ENCODE measurements around the gene LRRC4B.
A peak's percentile ranks its signal among the peaks of the same experiment; 100 is the strongest.
"Not testable (repeated sequence)": the region's sequence is repeated elsewhere in the genome, so short reads cannot be mapped to it uniquely, and the experiment has no call there.

The LRRC4B gene

DNA sequence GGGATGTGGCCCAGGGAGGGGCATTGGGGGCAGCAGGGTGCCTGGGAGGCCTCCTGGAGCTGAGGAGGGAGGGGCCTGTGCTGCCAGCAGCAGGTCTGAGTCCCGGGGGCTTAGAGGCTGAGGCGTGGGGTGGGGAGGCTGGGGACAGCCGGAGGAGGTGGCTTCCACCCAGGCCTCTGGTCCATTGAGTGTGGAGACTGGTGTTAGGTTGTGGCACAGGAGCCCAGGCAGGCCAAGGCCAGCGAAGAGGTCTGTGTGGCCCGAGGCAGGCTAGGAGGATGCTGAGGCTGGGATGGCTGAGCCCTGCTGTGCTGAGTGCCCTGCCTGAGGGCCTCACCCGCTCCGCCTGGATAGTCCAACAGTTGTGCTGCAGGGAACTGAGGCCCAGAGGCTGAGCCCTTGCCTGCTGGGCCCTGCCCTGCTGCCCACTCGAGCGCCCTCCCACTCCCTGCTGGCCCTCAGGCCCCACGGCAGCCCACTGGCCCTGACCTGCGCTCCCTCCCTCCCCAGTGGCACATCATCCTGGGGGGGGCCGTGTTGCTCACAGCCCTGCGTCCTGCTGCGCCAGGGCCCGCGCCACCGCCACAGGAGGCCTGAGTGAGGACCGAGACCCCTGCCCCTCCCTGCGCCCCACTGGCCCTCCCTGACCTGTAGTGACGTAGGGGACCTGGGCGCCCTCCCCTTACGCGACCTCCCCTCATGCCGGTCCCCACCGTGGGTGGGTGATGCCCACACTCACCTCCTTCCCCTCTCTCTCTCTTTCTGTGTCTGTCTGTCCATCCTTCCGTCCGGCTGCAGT, 86.7 kb downstream of the LRRC4B start:
- DNase-seq (ENCODE audit: low spot score in 2 of 2) (no peak), ATAC-seq (no peak)
- Mint-ChIP-seq H3K27ac (peak overlapping the region; percentile 81), H3K4me1 (peaks cover 42% of the 10 kb centered on the region), H3K4me3 (no peak overlapping the region), H3K36me3 (peaks cover 72% of the 10 kb centered on the region), H3K9me3 (no peaks in the 10 kb centered on the region)

DNA sequence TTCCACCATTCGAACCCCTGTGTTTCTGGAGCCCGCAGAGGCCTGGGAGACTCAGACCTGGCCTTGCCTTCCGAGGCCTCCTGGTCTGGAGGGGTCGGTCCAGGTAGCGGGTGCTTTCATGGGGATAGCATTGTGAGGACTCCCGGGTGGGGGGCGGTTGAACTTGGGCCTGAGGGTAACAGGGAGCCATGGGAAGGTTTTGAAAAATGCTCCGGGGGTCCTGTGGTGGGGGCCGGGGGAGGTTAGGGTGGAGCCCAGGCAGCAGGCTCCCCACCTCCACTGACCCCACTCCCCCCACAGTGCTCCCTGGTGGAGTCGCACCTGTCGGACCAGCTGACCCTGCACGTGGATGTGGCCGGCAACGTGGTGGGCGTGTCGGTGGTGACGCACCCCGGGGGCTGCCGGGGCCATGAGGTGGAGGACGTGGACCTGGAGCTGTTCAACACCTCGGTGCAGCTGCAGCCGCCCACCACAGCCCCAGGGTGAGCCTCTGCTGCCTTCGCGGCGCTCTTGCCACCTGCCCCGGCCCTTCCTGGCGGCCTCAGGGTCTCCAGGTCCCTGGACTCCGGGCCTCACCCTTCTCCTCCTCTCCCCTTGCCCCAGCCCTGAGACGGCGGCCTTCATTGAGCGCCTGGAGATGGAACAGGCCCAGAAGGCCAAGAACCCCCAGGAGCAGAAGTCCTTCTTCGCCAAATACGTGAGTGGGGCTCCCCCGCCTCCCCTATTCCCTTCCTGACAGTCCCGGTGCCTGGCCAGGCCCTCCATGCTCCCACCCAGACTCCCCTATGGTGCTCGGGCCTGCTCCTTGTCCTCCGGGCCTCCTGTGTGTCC, 87.7 kb downstream of the LRRC4B start:
- ATAC-seq (no peak), DNase-seq (ENCODE audit: low spot score in 2 of 2) (no peak)
- Mint-ChIP-seq H3K4me3 (no peak overlapping the region), H3K36me3 (peaks cover 81% of the 10 kb centered on the region), H3K4me1 (peaks cover 48% of the 10 kb centered on the region), H3K27ac (peak overlapping the region; percentile 81), H3K9me3 (no peaks in the 10 kb centered on the region)

DNA sequence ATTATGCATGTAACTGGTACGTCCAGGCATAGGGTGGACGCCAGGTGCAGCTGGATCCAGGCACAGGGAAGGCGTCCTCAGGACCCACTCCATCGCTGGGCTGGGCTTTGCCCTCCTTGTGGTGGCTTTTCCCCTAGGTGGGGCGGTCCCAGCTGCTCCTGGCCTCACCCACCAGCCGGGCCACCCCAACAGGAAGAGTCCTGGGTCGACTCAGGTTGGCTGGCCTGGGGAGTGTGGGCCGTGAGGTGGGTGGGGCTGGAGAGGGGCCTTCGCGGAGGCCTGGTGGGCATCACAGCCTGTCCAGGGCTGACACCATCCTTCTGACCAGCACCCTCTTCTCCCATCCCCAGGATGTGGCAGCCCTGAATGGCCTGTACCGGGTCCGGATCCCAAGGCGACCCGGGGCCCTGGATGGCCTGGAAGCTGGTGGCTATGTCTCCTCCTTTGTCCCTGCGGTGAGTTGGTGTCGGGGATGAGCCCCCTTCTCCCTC, 88.4 kb downstream of the LRRC4B start:
- Mint-ChIP-seq H3K4me1 (peaks cover 51% of the 10 kb centered on the region), H3K4me3 (no peak overlapping the region), H3K9me3 (no peaks in the 10 kb centered on the region), H3K36me3 (peaks cover 80% of the 10 kb centered on the region), H3K27ac (no peak overlapping the region)
- DNase-seq (ENCODE audit: low spot score in 2 of 2) (no peak), ATAC-seq (no peak)

DNA sequence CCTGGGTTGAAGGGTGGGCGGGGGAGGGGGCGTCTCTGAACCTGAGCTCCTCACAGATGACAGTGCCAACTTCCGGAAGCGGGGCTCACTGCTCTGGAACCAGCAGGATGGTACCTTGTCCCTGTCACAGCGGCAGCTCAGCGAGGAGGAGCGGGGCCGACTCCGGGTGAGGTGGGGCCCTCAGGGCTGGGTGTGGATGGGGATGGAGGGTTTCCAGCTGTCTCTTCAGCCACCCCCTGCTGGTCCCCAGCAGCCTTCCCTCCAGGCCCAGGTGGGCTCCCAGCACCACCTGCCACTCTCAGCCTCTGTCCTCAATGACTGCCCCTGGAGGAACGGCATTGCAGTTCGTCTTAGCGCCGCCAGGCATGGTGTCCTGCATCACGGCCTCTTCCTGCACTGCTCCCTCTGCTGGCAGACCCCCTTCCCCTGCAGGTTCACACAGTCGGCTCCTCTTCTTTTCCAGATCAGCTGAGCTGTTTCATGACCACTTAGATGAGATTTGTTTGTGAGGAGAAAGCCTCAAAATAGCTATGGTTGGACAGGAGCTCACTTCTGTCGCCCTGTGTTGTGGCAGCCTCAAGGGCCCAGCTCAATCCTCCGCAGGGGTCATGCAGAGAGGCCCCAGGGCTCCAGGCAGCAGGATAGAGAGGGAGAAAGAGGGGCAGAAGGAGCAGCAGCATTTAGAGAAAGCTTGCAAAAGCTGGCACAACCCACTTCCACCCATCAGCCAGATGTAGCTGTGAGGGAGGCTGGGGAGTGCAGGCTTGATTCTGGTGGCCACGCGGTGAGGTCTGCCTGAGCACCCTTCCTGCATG, 89.1 kb downstream of the LRRC4B start:
- Mint-ChIP-seq H3K36me3 (peaks cover 73% of the 10 kb centered on the region), H3K9me3 (no peaks in the 10 kb centered on the region), H3K4me3 (no peak overlapping the region), H3K4me1 (peaks cover 51% of the 10 kb centered on the region), H3K27ac (peak overlapping the region; percentile 22)
- no peak for ATAC-seq
- DNase-seq (ENCODE audit: low spot score in 2 of 2), result no peak

DNA sequence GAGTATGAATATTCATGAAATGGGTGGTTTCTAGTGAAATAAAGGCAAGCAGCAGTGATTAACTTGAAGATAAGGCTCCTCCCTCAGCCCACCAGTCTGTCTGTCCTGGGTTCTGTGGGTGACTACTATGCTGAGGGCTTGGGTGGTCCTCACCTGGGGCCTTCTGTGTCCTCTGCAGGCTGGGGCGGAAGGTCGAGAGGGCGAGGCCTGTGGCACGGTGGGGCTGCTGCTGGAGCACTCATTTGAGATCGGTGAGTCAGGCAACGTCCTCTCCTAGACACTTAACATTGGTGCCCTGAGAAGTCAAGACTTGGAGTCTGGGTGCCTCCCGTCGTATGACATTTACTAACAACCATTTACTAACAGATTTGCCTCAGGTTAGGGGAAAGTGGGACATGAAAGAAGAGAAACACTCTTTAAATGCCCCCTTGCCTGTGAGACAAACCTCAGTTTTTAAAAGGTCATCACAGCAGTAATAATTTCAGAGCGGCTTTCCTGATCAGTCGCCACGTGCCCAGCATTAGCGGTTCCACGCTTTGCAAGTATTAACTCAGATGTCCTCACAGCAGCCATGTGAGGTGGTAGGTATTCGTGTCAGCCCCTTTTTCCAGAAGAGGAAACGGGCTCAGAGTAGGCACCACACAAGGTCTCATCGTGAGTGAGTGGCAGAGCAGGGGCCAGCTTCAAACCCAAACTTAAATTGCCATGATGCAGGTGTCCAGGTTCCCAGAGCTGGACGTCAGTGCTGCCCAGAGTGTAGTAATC, 90.3 kb downstream of the LRRC4B start:
- Mint-ChIP-seq H3K4me1 (peaks cover 51% of the 10 kb centered on the region), H3K36me3 (peaks cover 61% of the 10 kb centered on the region), H3K4me3 (peak overlapping the region; percentile 98), H3K9me3 (no peaks in the 10 kb centered on the region), H3K27ac (peak overlapping the region; percentile 97)
- DNase-seq (ENCODE audit: low spot score in 2 of 2) (no peak), ATAC-seq (no peak)

DNA sequence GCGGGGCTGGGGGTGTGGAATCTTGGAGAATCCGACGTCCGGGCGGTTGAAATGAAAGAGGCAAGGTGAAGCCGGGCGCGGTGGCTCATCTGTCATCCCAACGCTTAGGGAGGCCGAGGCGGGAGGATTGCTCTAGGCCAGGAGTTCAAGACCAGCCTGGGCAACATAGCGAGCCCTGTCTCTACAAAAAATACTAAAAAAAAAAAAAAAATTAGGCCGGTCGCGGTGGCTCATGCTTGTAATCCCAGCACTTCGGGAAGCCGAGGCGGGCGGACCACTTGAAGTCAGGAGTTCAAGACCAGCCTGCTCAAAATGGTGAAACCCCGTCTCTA, 91.4 kb downstream of the LRRC4B start:
- H3K36me3 Mint-ChIP-seq, result peaks cover 58% of the 10 kb centered on the region
- H3K9me3 Mint-ChIP-seq, result no peaks in the 10 kb centered on the region
- H3K4me1 Mint-ChIP-seq, result peaks cover 51% of the 10 kb centered on the region
- DNase-seq (ENCODE audit: low spot score in 2 of 2), result no peak
- peak overlapping the region; percentile 98 for H3K4me3 Mint-ChIP-seq
- no peak for ATAC-seq
- peak overlapping the region; percentile 97 for H3K27ac Mint-ChIP-seq

DNA sequence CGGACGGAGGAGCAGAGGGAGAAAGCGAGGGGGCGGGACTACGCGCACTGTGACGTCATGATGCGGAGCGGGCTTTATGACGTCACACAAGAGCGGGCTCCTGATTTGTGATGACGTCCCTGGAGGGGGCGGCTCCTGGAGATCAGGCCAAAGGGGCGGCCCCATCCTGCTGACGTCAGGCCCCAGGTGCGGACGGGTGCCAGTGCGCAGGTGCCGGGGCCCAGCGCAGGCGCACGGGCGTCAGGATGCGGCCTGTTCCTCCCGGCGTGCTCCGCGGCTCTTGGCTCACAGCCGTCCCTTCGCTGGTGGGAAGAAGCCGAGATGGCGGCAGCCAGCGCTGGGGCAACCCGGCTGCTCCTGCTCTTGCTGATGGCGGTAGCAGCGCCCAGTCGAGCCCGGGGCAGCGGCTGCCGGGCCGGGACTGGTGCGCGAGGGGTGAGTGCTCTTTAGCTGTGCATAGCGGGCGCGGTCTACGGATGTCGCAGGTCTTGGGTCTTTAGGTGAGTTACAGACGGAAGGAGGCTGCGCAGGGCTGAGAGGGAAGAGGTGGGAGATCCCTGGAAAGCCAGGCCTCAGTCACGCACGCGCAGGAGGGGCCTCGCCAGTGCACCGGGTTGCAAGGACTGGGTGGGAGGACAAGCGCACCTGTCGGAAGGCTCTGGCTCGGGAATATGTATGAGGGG, 91.9 kb downstream of the LRRC4B start, which contains the start of the genes EMC10 and GARIN5A:
TSS of gene EMC10 (plus strand) at position 284 of the 683 bp plus-strand sequence. CDS start at position 322, 38 bp downstream.
TSS of gene GARIN5A (minus strand) at position 625 of the 683 bp plus-strand sequence. CDS start at position 165, 460 bp downstream.
- no peaks in the 10 kb centered on the region for H3K9me3 Mint-ChIP-seq
- H3K4me1 Mint-ChIP-seq, result peaks cover 51% of the 10 kb centered on the region
- ATAC-seq (peak; percentile 95), DNase-seq (ENCODE audit: low spot score in 2 of 2) (peak; percentile 87 to 96)
- H3K4me3 Mint-ChIP-seq, result peak within 1 kb of the TSS; percentile 98
- H3K27ac Mint-ChIP-seq, result peak within 1 kb of the TSS; percentile 97
- peaks cover 58% of the 10 kb centered on the region for H3K36me3 Mint-ChIP-seq

DNA sequence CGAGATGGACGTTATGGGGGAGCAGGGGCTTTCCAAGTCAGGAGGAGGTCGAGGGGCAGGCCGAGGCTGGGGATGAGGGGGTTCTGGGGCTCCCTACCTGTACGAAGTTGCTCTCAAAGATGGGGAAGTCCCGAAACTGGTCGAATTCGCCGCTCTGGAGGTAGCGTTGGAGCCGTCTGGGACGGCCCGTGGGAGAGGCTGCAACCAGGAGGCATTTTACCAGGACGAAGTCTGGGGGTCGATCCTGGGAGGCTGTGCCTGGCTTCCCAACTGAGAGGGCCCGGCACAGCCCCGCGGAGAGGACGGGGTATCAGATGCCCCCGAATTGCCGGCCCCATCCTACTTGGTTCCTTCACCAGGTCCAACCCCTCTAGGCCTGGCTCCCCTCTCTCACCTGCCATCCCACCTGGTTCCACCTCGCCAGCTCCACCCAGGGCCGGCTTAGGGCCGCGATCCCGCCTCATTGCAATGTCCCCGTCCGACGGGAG, 92.5 kb downstream of the LRRC4B start:
- peaks cover 45% of the 10 kb centered on the region for H3K4me1 Mint-ChIP-seq
- ATAC-seq (no peak), DNase-seq (ENCODE audit: low spot score in 2 of 2) (no peak)
- peaks cover 53% of the 10 kb centered on the region for H3K36me3 Mint-ChIP-seq
- H3K27ac Mint-ChIP-seq, result peak overlapping the region; percentile 97
- H3K4me3 Mint-ChIP-seq, result peak overlapping the region; percentile 98
- H3K9me3 Mint-ChIP-seq, result no peaks in the 10 kb centered on the region

DNA sequence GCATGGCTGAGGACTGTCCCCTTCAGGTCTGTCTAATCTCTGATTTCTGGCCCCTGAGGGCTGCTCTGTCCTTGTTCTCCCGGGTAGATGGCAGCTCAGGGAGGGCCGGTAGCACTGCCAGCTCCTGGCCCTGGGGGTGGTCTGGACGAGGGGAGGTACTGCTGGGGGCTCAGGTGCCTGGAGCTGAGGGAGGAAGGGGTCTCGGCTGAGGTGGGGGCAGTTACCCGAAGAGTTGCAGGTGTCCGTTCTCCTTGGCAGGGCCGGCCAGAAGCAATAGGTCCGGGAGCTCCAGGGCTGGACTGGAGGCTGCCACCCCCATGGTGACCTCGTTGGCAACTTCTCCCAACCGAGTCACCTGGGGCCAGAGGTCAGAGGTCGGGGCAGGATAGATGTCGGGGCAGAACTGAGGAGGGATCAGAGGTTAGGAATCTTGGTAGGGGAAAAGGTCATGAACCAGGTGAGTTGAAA, 93.1 kb downstream of the LRRC4B start:
- DNase-seq (ENCODE audit: low spot score in 2 of 2) (no peak), ATAC-seq (no peak)
- Mint-ChIP-seq H3K36me3 (peaks cover 47% of the 10 kb centered on the region), H3K4me3 (peak overlapping the region; percentile 98), H3K27ac (peak overlapping the region; percentile 97), H3K4me1 (peaks cover 44% of the 10 kb centered on the region), H3K9me3 (no peaks in the 10 kb centered on the region)

DNA sequence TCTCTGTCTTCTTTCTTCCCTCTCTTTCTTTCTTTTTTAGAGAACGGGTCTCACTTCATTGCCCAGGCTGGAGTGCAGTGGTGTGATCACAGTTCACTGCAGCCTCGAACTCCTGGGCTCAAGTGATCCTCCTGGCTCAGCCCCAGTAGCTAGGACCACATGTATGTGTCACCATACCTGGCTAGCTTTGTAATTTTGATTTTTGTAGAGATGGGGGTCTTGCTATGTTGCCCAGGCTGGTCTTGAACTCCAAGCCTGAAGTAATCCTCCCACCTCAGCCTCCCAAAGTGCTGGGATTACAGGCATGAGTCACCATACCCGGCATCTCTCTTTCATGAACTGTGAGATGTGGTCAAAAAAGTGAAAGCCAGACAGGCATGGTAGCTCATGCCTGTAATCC, 94.9 kb downstream of the LRRC4B start:
- peaks cover 34% of the 10 kb centered on the region for H3K36me3 Mint-ChIP-seq
- H3K4me3 Mint-ChIP-seq; H3K9me3 Mint-ChIP-seq; DNase-seq (ENCODE audit: low spot score in 2 of 2); ATAC-seq: not testable (repeated sequence)
- peaks cover 35% of the 10 kb centered on the region for H3K4me1 Mint-ChIP-seq
- peak overlapping the region; percentile 21 for H3K27ac Mint-ChIP-seq

DNA sequence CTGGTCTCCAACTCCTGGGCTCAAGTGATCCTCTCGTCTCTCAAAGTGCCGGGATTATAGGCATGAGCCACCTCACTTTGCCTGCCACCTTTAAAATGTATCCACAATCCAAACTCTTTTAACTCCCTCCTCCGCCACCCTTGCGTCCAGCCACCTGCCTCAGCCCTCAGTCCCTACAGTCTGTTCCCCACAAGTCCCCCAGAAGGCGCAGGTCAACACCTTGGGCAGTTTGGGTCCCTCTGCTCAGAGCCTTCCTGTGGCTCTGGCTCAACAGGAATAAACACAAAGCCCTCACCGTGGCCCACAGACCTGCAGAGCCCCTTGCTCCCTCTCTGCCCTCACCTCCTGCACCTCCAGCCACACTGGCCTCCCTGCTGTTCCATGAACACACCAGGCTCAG, 99.4 kb downstream of the LRRC4B start:
- no peak overlapping the region for H3K27ac Mint-ChIP-seq

DNA sequence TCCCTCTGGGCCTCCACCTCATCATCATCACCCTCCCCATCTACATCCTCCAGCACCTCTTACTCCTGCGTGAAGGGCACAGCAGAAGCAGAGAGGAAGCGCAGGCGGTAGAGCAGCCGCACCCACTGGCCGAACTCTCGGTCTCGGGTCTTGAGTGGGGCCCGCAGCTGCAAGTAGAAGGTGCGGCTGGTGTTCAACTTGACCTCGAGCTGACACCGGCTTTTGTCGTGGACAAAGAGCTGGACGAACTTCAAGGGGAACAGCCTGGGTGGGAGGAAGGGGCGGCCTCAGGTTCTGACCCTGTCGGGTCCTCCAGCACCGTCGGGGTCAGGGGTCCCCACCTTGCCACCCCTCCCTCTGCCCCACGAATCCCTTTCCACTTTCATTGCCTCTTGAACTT, 100.7 kb downstream of the LRRC4B start:
- Mint-ChIP-seq H3K4me1 (no peaks in the 10 kb centered on the region), H3K36me3 (no peaks in the 10 kb centered on the region), H3K27ac (no peak overlapping the region), H3K4me3 (no peak overlapping the region), H3K9me3 (no peaks in the 10 kb centered on the region)
- ATAC-seq (no peak), DNase-seq (ENCODE audit: low spot score in 2 of 2) (no peak)

More for the DNA sequence above, 99.4 kb downstream of the LRRC4B start:
- no peak for ATAC-seq
- no peaks in the 10 kb centered on the region for H3K9me3 Mint-ChIP-seq
- H3K36me3 Mint-ChIP-seq, result no peaks in the 10 kb centered on the region
- DNase-seq (ENCODE audit: low spot score in 2 of 2), result no peak
- no peak overlapping the region for H3K4me3 Mint-ChIP-seq
- H3K4me1 Mint-ChIP-seq, result no peaks in the 10 kb centered on the region
